Osteoblast (primary cell): ENCODE measurements around the gene NTF3. TPM values are rescaled to one million over a fixed set of nuclear protein-coding genes. Genes with fewer than 3 reads are reported as not detected.

ENCODE experiments used
- DNase-seq: peaks from one replicate; pipeline ENCODE4 v3.0.0; 2011; ENCODE audit warnings: low spot score, mixed read lengths; ENCODE audit not compliant: insufficient read length; ENCODE audit errors: missing footprints
- H2AFZ ChIP-seq: 2 replicates; pipeline ENCODE4 v1.6.0; 2011; ENCODE audit warnings: mild to moderate bottlenecking, low read length
- H3K27ac ChIP-seq: 2 replicates; pipeline ENCODE4 v1.5.1; 2011; ENCODE audit warnings: mild to moderate bottlenecking, low read depth, low read length, moderate library complexity
- H3K27me3 ChIP-seq: 2 replicates; pipeline ENCODE4 v1.6.0; 2012; ENCODE audit warnings: mild to moderate bottlenecking, control low read depth, inconsistent platforms, low read length, moderate library complexity; ENCODE audit not compliant: insufficient read depth
- H3K36me3 ChIP-seq: 2 replicates; pipeline ENCODE4 v1.5.1; 2011; ENCODE audit warnings: mild to moderate bottlenecking, low read length, control low read depth, moderate library complexity; ENCODE audit not compliant: insufficient read depth
- H3K4me1 ChIP-seq: 2 replicates; pipeline ENCODE4 v1.5.1; 2011; ENCODE audit warnings: mild to moderate bottlenecking, low read length, control low read depth, moderate library complexity; ENCODE audit not compliant: insufficient read depth
- H3K4me2 ChIP-seq: 2 replicates; pipeline ENCODE4 v1.6.0; 2011; ENCODE audit warnings: mild to moderate bottlenecking, low read length; ENCODE audit not compliant: insufficient read depth
- H3K4me3 ChIP-seq: fragments of 200-600 bp; sonication (generic); 3 replicates; pipeline ENCODE4 v1.5.1; 2012; ENCODE audit warnings: mild to moderate bottlenecking, low read length, inconsistent platforms; ENCODE audit not compliant: insufficient read depth
- H3K79me2 ChIP-seq: 2 replicates; pipeline ENCODE4 v1.6.0; 2012; ENCODE audit warnings: mild to moderate bottlenecking, low read length, control low read depth, inconsistent platforms; ENCODE audit not compliant: insufficient read depth
- H3K9me3 ChIP-seq: 2 replicates; pipeline ENCODE4 v1.5.1; 2011; ENCODE audit warnings: low read depth, low read length, control low read depth
- H4K20me1 ChIP-seq: 2 replicates; pipeline ENCODE4 v1.6.0; 2012; ENCODE audit warnings: mild to moderate bottlenecking, low read length, control low read depth; ENCODE audit not compliant: insufficient read depth
- total RNA-seq: library from RNA; depleted of rRNA; stranded (reverse); fragments of >200 nt; gene quantifications from 2 replicates; pipeline ENCODE4 v1.2.3, GENCODE V29; 2012
- TF ChIP-seq, protein P1 (sequence below): IDR thresholded peaks from 2 replicates; pipeline ENCODE4 v1.5.1; 2011; ENCODE audit warnings: mild to moderate bottlenecking, low read depth, low read length, moderate library complexity; ENCODE audit errors: extremely low read depth

NTF3 gene
- total RNA-seq, 1 donor, result 1.1 TPM

DNA sequence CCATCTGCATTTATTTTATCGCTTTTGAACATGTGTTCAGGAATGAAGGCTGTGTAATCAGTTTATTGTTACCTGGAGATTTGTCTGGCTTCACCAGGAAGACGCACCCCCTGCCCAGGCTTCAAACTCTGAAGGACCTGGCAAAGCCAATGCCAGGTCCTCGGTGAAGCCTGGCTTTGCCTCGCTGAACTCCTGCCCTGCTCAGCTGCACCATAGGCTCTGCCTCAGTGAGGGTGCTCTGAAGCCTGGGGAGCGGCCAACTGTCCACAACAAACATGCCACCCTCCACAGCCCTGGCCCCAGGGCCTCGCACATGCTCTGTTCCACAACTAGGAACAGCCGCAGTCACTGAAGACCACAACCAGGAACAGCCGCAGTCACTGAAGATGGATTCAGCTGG lies 66.9 kb downstream of the NTF3 start:
- TF ChIP-seq, protein P1, sequence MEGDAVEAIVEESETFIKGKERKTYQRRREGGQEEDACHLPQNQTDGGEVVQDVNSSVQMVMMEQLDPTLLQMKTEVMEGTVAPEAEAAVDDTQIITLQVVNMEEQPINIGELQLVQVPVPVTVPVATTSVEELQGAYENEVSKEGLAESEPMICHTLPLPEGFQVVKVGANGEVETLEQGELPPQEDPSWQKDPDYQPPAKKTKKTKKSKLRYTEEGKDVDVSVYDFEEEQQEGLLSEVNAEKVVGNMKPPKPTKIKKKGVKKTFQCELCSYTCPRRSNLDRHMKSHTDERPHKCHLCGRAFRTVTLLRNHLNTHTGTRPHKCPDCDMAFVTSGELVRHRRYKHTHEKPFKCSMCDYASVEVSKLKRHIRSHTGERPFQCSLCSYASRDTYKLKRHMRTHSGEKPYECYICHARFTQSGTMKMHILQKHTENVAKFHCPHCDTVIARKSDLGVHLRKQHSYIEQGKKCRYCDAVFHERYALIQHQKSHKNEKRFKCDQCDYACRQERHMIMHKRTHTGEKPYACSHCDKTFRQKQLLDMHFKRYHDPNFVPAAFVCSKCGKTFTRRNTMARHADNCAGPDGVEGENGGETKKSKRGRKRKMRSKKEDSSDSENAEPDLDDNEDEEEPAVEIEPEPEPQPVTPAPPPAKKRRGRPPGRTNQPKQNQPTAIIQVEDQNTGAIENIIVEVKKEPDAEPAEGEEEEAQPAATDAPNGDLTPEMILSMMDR, result no peak
- H3K79me2 ChIP-seq, result no peaks in the 10 kb centered on the region
- H3K27ac ChIP-seq, result no peak overlapping the region
- DNase-seq, result no peak
- no peaks in the 10 kb centered on the region for H4K20me1 ChIP-seq
- no peaks in the 10 kb centered on the region for H3K9me3 ChIP-seq
- no peaks in the 10 kb centered on the region for H3K4me1 ChIP-seq
- H3K4me3 ChIP-seq, result no peak overlapping the region
- H3K36me3 ChIP-seq, result no peaks in the 10 kb centered on the region
- H3K27me3 ChIP-seq, result no peaks in the 10 kb centered on the region
- H3K4me2 ChIP-seq, result no peak overlapping the region
- no peak overlapping the region for H2AFZ ChIP-seq

DNA sequence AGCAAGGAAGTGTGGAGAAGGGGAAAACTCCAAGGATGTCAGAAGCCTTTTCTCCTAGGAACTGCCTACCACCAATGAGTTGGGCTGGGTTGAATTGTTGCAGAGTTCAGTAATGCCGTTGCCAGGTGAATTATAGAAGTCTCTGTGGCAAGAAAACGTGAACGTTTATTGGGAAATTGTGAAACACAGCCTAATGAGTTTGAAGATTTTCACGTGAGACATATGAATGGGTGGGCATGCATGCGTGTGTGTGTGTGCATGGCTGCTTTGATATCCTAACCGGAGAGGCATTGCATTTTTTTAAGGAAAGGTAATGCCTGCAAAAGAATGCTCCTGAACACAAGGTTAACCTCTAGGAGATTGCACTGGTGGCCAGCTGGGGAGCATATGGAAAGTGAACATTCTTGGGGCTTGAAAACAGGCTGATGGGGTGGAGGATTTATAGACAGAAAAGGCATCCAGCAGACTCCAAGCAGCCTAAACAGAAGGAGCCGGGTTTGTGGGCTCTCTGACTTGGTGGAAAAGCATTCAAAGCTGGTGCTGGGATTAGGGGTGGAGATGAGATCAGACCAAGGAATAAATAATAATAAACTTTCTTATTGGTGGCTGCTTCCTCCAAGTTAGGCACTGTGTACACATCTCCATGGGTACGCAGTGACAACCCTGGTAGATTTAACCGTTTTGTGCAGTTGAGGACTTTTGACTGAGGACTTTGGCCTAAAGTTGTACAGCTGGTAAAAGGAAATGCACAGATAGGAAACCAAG lies 67.8 kb downstream of the NTF3 start:
- Histone ChIP-seq H3K4me3 (no peak overlapping the region), H3K27ac (no peak overlapping the region), H3K4me1 (no peaks in the 10 kb centered on the region), H3K36me3 (no peaks in the 10 kb centered on the region), H4K20me1 (no peaks in the 10 kb centered on the region), H3K9me3 (no peaks in the 10 kb centered on the region), H2AFZ (no peak overlapping the region), H3K79me2 (no peaks in the 10 kb centered on the region), H3K4me2 (no peak overlapping the region), H3K27me3 (no peaks in the 10 kb centered on the region)
- TF ChIP-seq, protein P1, result no peak
- no peak for DNase-seq

DNA sequence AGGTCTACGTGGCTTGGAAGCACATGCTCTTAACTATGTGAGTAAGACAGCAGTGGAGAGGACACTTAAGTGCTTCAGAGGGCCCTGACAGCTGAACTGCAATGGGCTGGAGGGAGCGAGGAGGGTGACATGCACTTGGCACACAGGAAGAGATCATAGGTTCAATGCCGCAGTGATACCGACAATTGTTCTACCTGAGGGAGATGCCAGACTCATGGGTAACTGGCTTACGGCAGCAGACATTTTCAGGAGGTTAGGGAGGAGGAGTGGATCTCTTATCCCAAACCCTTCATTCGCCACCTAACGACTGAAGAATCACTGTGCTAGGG lies 68.4 kb downstream of the NTF3 start:
- Histone ChIP-seq H3K4me3 (no peak overlapping the region), H3K36me3 (no peaks in the 10 kb centered on the region), H3K4me1 (no peaks in the 10 kb centered on the region), H3K27me3 (no peaks in the 10 kb centered on the region), H3K9me3 (no peaks in the 10 kb centered on the region), H3K4me2 (no peak overlapping the region), H3K79me2 (no peaks in the 10 kb centered on the region), H3K27ac (no peak overlapping the region), H4K20me1 (no peaks in the 10 kb centered on the region), H2AFZ (no peak overlapping the region)
- DNase-seq, result no peak
- TF ChIP-seq, protein P1, result no peak

DNA sequence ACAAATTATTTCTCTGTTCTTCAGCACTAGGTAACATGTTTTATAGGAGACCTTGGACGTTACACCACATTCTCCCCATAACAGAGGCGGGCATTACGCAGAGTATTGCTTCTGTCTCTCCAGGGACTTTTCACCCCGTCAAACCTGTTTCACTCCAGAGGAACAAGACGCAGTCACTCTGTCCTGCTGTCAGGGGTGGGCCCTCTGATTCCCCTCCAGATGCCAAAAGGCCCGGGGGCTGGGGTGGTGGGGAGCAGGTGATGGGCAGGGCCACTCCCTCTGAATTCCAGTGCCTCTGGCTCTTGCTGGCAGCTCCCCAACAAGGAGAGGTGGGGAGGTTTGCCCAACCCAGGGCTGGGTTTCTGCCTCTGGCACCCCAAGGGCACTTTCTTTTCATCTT lies 71.9 kb downstream of the NTF3 start:
- Histone ChIP-seq H3K4me2 (no peak overlapping the region), H3K27ac (no peak overlapping the region), H4K20me1 (no peaks in the 10 kb centered on the region), H3K36me3 (no peaks in the 10 kb centered on the region), H3K79me2 (no peaks in the 10 kb centered on the region), H3K9me3 (no peaks in the 10 kb centered on the region), H3K27me3 (no peaks in the 10 kb centered on the region), H2AFZ (no peak overlapping the region), H3K4me1 (no peaks in the 10 kb centered on the region), H3K4me3 (no peak overlapping the region)
- TF ChIP-seq, protein P1, result no peak
- DNase-seq, result no peak
